GM18951 (cell line): ENCODE results near the gene FADS3.

Experiments used
- POLR2A ChIP-seq: IDR thresholded peaks from 4 replicates; pipeline ENCODE4 v1.6.1; 2011; ENCODE audit warnings: mild to moderate bottlenecking; ENCODE audit not compliant: insufficient read length, insufficient read depth; ENCODE audit errors: extremely low read depth
- in situ Hi-C: fragments of 300-500 bp; cut with MboI; formaldehyde crosslinking; loops from one replicate; pipeline ENCODE4 v1.12.0; 2022; ENCODE audit warnings: low sequenced_read_pairs, mixed read lengths, inconsistent platforms; ENCODE audit not compliant: unreplicated experiment

The FADS3 gene

GRCh38 chr11:61899146-61899841 lies 7.9 kb upstream of the FADS3 start:
- in situ Hi-C loops = loop anchor here (10.0 kb wide), 1 partner anchor 176 kb away; no protein-coding TSS in a partner anchor

GRCh38 chr11:61898247-61898582 lies 6.9 kb upstream of the FADS3 start:
- in situ Hi-C loops = loop anchor here (10.0 kb wide), 1 partner anchor 177 kb away; no protein-coding TSS in a partner anchor
- no peak for TF ChIP-seq POLR2A

More at GRCh38 chr11:61899146-61899841, 7.9 kb upstream of the FADS3 start:
- TF ChIP-seq POLR2A = no peak

- TF ChIP-seq POLR2A = no peak
- in situ Hi-C loops = loop anchor here (10.0 kb wide), 1 partner anchor 177 kb away; no protein-coding TSS in a partner anchor
Measured at GRCh38 chr11:61897387-61898246, 6.3 kb upstream of the FADS3 start.

- in situ Hi-C loops = loop anchor here (10.0 kb wide), 1 partner anchor 178 kb away; no protein-coding TSS in a partner anchor
- no peak for TF ChIP-seq POLR2A
Measured at GRCh38 chr11:61896665-61897386, 5.5 kb upstream of the FADS3 start.

- no peak for TF ChIP-seq POLR2A
- in situ Hi-C loops = loop anchor here (10.0 kb wide), 1 partner anchor 179 kb away; no protein-coding TSS in a partner anchor
Measured at GRCh38 chr11:61895718-61896059, 4.3 kb upstream of the FADS3 start.

- in situ Hi-C loops = loop anchor here (10.0 kb wide), 1 partner anchor 180 kb away; no protein-coding TSS in a partner anchor
- TF ChIP-seq POLR2A = no peak
Measured at GRCh38 chr11:61895046-61895717, 3.8 kb upstream of the FADS3 start.

- in situ Hi-C loops = loop anchor here (10.0 kb wide), 1 partner anchor 181 kb away; no protein-coding TSS in a partner anchor
- TF ChIP-seq POLR2A = no peak
Measured at GRCh38 chr11:61893981-61894380, 2.6 kb upstream of the FADS3 start.

- no peak for TF ChIP-seq POLR2A
- in situ Hi-C loops = loop anchor here (10.0 kb wide), 1 partner anchor 183 kb away; no protein-coding TSS in a partner anchor
Measured at GRCh38 chr11:61892085-61892370, 683 bp upstream of the FADS3 start.

- in situ Hi-C loops = loop anchor here (10.0 kb wide), 1 partner anchor 184 kb away; no protein-coding TSS in a partner anchor
- TF ChIP-seq POLR2A = no peak
Measured at GRCh38 chr11:61890529-61891330, 615 bp downstream of the FADS3 start.

GRCh38 chr11:61889831-61890230 lies 1.5 kb downstream of the FADS3 start:
- in situ Hi-C loops = loop anchor here (10.0 kb wide), 1 partner anchor 185 kb away; no protein-coding TSS in a partner anchor
- no peak for TF ChIP-seq POLR2A

GRCh38 chr11:61888590-61888989 lies 2.8 kb downstream of the FADS3 start:
- TF ChIP-seq POLR2A = no peak
- in situ Hi-C loops = no loop called here
